ENCODE data around the gene HDHD5. TPM values are rescaled to one million over a fixed set of nuclear protein-coding genes. Genes with fewer than 3 reads are reported as not detected.

Gene HDHD5
- total and polyA plus RNA-seq, 2 of the 13 experiments (the other 11 are each of a cell fraction or from before 2014, with no cell fraction given): not detected

DNA sequence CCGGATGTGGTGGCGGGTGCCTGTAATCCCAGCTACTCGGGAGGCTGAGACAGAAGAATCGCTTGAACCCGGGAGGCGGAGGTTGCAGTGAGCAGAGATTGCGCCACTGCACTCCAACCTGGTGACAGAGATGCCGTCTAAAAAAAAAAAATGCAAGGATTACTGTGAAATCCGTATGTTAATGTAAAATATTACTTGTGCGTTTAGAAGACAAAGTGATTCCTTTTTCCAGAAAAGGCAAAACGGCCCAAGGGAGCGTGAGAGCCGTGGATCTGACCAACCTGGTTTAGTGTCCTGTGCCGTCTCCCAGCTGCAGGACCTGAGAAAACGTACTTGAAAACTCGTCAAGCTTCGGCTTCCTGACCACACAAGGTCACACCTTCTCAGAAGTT, 905 bp downstream of the HDHD5 start (continued):
- TF ChIP-seq, protein P1, sequence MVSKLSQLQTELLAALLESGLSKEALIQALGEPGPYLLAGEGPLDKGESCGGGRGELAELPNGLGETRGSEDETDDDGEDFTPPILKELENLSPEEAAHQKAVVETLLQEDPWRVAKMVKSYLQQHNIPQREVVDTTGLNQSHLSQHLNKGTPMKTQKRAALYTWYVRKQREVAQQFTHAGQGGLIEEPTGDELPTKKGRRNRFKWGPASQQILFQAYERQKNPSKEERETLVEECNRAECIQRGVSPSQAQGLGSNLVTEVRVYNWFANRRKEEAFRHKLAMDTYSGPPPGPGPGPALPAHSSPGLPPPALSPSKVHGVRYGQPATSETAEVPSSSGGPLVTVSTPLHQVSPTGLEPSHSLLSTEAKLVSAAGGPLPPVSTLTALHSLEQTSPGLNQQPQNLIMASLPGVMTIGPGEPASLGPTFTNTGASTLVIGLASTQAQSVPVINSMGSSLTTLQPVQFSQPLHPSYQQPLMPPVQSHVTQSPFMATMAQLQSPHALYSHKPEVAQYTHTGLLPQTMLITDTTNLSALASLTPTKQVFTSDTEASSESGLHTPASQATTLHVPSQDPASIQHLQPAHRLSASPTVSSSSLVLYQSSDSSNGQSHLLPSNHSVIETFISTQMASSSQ (IDR thresholded peaks at IDR 0.05; ENCODE audit: low read depth): no peak
- TF ChIP-seq, protein P1 (CRISPR knock-in tag; IDR thresholded peaks at IDR 0.05; ENCODE audit: borderline replicate concordance): no peak
- TF ChIP-seq, protein P2, sequence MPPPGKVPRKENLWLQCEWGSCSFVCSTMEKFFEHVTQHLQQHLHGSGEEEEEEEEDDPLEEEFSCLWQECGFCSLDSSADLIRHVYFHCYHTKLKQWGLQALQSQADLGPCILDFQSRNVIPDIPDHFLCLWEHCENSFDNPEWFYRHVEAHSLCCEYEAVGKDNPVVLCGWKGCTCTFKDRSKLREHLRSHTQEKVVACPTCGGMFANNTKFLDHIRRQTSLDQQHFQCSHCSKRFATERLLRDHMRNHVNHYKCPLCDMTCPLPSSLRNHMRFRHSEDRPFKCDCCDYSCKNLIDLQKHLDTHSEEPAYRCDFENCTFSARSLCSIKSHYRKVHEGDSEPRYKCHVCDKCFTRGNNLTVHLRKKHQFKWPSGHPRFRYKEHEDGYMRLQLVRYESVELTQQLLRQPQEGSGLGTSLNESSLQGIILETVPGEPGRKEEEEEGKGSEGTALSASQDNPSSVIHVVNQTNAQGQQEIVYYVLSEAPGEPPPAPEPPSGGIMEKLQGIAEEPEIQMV (CRISPR knock-in tag; IDR thresholded peaks at IDR 0.05; ENCODE audit: low read depth): no peak

DNA sequence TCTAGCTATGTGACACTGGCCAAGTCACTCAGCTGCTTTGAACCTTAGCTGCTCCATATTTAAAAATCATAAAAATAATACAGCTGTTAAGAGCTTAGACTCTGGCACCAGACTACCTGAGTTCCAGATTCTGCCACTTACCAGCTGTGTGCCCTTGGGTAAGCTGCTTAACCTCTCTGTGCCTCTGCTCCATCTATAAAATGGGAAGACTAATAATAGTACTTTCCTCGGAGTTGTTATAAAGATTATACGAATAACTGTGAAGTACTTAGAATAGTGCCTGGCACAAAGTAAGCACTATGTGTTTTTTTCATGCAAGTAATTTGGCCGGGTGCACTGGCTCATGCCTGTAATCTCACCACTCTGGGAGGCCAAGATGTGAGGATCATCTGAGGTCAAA, 1.4 kb downstream of the HDHD5 start:
- intact Hi-C loops (cut with micrococcal nuclease; ENCODE audit: unreplicated experiment) (no loop called here), in situ Hi-C loops (cut with HindIII; ENCODE audit: extremely low pct_ligation_motif_present, low pct_unique_long_range_greater_than_20kb) (no loop called here)
- Histone ChIP-seq H3K4me3 (replicated peaks in 1 of 3; ENCODE audit: insufficient read depth in 1 of 3, low read depth in 2 of 3, low read length in 3 of 3) (no peak overlapping the region), H3K9ac (ENCODE audit: insufficient read depth, low read depth, low read length) (no peak overlapping the region), H3K79me2 (ENCODE audit: insufficient read depth, low read length) (no peaks in the 10 kb centered on the region), H3K27ac (ENCODE audit: extremely low read length, insufficient read depth, low read length) (no peak overlapping the region), H3K4me1 (ENCODE audit: insufficient read depth, low read length) (no peaks in the 10 kb centered on the region), H4K20me1 (ENCODE audit: insufficient read depth, low read length) (no peaks in the 10 kb centered on the region), H3K9me3 (ENCODE audit: low read length) (no peaks in the 10 kb centered on the region), H3K36me3 (replicated peaks in 1 of 2; ENCODE audit: control insufficient read depth in 1 of 2, insufficient read depth in 2 of 2, low read length in 2 of 2) (no peaks in the 10 kb centered on the region), H2AFZ (ENCODE audit: low read length) (no peak overlapping the region), H3K27me3 (ENCODE audit: control insufficient read depth in 1 of 2, insufficient read depth in 2 of 2, low read length in 2 of 2) (peaks cover 2 to 11% of the 10 kb centered on the region in 2 experiments; a peak in 2 of 5 replicates), H3K4me2 (ENCODE audit: low read depth, low read length) (no peak overlapping the region)
- CTCF ChIA-PET (ENCODE audit: low intra/inter-chr PET ratio, low total read pairs): no interaction called here
- POLR2A ChIA-PET: no interaction called here
- 97% methylated on average over 3 of the region's 3 CpGs for WGBS (ENCODE audit: low lambda C conversion rate)
- no peak for FAIRE-seq
- TF ChIP-seq NR1H2 (CRISPR knock-in tag; IDR thresholded peaks at IDR 0.05; ENCODE audit: borderline replicate concordance, low read depth): no peak
- TF ChIP-seq POGZ (CRISPR knock-in tag; IDR thresholded peaks at IDR 0.05): no peak
- TF ChIP-seq RELA (CRISPR knock-in tag; IDR thresholded peaks at IDR 0.05): no peak
- TF ChIP-seq ZNF44 (CRISPR knock-in tag; IDR thresholded peaks at IDR 0.05): no peak
- no peak for TF ChIP-seq POLR2AphosphoS2 (IDR thresholded peaks at IDR 0.05; ENCODE audit: low read depth, low read length)
- TF ChIP-seq, protein P3, sequence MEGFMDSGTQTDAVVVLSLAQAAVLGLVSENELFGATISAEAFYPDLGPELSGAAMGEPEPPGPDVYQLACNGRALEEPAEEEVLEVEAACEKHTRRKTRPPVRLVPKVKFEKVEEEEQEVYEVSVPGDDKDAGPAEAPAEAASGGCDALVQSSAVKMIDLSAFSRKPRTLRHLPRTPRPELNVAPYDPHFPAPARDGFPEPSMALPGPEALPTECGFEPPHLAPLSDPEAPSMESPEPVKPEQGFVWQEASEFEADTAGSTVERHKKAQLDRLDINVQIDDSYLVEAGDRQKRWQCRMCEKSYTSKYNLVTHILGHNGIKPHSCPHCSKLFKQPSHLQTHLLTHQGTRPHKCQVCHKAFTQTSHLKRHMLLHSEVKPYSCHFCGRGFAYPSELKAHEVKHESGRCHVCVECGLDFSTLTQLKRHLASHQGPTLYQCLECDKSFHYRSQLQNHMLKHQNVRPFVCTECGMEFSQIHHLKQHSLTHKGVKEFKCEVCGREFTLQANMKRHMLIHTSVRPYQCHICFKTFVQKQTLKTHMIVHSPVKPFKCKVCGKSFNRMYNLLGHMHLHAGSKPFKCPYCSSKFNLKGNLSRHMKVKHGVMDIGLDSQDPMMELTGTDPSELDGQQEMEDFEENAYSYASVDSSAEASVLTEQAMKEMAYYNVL (CRISPR knock-in tag; IDR thresholded peaks at IDR 0.05; ENCODE audit: borderline replicate concordance): no peak
- TF ChIP-seq, protein P4, sequence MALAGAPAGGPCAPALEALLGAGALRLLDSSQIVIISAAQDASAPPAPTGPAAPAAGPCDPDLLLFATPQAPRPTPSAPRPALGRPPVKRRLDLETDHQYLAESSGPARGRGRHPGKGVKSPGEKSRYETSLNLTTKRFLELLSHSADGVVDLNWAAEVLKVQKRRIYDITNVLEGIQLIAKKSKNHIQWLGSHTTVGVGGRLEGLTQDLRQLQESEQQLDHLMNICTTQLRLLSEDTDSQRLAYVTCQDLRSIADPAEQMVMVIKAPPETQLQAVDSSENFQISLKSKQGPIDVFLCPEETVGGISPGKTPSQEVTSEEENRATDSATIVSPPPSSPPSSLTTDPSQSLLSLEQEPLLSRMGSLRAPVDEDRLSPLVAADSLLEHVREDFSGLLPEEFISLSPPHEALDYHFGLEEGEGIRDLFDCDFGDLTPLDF (CRISPR knock-in tag; IDR thresholded peaks at IDR 0.05): no peak
- no peak for TF ChIP-seq ZNF121 (CRISPR knock-in tag; IDR thresholded peaks at IDR 0.05)
- no peak for TF ChIP-seq SOX6 (IDR thresholded peaks at IDR 0.05)
- TF ChIP-seq SOX6 (CRISPR knock-in tag; IDR thresholded peaks at IDR 0.05): no peak
- TF ChIP-seq STAG1 (CRISPR knock-in tag; IDR thresholded peaks at IDR 0.05): no peak
- TF ChIP-seq ZNF879 (CRISPR knock-in tag; IDR thresholded peaks at IDR 0.05): no peak
- no peak for TF ChIP-seq ONECUT2 (CRISPR knock-in tag; IDR thresholded peaks at IDR 0.05)
- no peak for TF ChIP-seq ZNF232 (CRISPR knock-in tag; IDR thresholded peaks at IDR 0.05; ENCODE audit: borderline replicate concordance)
- no TSS peak for BruUV-seq (replicated peaks)
- no peak for ATAC-seq
- DNase-seq (ENCODE audit: low spot score): no peak

All from HepG2 (cell line).